Putamen (tissue), 1 donor: ENCODE data around the gene GJB5.
"Not testable (repeated sequence)": the region's sequence is repeated elsewhere in the genome, so short reads cannot be mapped to it uniquely, and the experiment has no call there.

Experiments used
- DNase-seq: peaks from one replicate; pipeline ENCODE4 v3.0.0-alpha.2; 2016; ENCODE audit warnings: low spot score

GJB5 gene

DNA sequence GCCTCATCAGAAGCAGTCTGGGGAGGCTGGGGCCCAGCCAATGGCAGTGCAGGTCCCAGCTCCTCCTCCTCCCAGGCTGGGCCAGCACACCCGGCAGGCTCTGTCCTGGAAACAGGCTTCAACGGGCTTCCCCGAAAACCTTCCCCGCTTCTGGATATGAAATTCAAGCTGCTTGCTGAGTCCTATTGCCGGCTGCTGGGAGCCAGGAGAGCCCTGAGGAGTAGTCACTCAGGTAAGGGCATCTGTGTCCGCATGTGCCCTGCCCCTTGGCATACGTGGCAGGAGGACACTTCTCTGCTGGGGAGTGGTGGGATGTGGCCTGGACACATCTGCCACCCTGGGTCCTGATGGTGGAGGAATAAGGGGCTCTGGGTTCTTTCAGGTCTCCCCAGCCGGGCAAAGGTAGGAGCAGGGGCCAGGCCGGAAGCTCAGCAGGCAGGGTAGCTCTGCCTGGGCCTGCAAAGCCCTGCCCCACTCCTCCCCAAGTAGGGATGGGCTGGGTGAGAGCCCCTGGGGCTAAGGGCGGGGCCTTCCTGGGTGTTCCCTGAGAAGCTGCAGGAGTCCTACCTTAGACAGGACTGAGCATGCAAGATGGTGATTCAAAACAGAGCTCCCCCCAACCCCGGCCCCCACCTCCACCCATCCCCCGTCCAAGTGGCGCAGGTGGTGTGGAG is at the start of gene GJB5:
GJB5 (plus strand) TSS at position 84 of the 674 bp plus-strand sequence. CDS start 2,284 bp downstream, outside the sequence.
- no peak for DNase-seq

DNA sequence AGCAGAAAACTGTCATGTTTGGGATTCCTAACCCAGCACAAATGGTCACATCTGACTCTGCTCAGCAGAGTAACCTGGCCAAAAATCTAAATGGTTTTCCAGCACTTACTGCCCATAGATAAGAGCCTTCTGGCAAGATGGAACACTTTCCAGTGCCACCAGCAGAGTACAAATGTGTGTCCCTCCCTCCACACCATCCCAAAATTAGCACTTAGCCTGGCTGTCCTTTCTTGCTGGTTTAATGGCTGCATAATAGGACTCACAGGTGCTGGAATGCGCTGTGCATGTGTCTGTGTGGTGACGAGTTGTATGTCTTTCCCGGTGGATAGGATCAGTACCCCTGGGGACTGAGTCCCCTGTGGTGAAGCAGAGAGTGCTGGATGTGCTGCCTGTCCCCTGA is 49.8 kb upstream of the GJB5 start:
- DNase-seq = no peak

DNA sequence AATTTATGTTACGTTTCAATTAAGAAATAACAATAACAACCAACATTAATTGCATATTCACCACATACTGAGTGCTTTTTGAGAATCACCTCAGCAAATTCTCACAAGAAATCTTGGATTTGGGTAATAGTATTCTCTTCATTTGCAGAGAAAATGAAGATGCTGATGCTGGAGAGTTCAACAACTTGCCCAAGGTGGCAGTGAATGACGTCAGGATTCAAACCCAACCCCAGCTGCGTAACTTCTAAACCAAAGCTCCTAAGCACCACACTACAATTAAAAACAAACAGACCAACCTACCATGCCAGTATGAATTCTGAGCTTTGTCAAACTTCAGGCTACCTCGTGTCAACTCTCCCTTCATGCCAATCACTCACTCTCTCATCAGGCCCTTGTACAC is 46.7 kb upstream of the GJB5 start:
- DNase-seq = no peak

DNA sequence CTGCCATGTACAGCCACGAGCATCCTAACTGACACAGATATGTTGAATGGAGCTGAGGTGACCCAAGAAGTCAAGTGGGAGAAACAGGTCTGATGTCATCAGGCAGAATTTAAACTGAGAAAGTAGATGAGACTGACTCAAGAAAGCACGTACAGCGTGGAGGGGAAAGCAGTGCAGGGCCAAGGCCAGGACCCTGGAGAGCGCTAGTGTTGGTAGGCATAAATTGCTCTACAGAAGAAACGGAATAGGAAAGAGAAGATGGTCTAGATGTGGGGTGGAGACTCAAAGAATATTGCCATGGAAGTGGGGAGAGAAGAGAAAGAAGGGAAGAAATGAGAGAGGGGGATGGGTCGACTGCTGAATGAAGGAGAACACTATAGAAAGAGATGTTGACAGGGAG is 45.3 kb upstream of the GJB5 start:
- no peak for DNase-seq

DNA sequence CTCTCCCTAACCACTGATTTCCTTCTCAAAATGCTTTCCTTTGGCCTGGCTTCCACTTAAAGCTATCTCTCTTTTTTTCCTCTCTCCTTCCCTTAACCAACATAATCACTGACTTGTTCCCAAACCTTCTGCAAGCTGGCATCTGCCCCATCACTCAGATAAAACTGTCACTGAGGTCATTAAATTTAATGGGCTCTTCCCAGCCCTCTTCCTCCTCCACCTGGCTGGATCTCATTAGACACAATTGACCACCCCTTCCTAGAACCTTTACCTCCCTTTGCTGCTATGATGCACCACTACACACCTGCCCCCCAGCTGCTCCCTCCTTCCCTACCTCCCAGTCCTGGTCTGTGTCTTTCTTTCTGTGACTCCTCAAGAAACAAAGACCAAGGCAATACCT is 44.0 kb upstream of the GJB5 start:
- DNase-seq = no peak

DNA sequence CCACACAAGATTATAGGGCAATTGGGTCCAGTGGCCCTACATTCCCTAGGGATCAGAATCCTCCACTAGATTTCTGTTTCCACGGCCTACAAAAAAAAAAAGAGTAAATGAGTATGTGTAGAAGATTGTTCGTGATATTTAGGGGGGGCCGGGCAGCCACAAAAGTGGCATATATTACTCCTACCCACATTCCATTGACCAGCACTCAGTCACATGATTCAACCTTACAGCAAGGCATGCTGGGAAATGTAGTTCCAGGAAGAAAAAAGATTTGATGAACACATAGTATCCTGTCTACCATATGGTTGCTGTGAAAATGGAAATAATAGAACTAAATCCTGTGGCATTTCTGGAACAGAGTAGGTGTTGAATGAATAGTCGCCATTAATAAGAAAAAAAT is 43.4 kb upstream of the GJB5 start:
- DNase-seq = no peak

DNA sequence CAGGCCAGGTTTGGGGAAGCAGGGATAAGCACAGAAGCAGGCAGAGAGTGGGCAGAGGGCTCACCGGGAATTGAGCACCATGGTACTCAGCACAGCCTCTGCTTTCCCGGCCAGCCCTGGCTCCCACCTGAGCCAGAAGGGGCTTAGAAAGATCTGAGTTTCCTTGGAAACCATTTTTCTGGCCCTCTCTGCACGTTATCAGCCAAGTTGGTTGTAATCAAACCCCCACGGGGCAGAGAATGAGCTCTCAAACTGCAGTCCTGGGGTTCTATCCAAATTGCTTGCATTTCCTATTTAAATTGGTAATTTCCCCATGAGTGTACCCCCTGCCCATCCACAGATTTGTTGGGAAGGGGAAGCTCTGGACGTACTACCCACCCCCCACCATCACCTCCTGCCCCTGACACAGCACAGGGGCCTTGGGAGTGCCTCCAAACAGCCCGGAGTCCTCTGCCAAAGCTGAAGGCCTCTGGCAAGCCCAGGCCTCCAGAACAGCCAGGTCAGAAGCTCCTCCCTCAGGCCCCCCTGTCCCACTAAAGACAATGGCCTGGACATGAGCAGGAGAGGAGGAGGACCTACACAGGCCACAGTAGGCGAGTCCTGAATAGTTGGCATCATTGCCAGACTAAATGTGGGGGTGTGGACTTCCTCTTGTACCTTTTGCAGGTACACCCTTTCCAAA is 42.7 kb upstream of the GJB5 start:
- no peak for DNase-seq

DNA sequence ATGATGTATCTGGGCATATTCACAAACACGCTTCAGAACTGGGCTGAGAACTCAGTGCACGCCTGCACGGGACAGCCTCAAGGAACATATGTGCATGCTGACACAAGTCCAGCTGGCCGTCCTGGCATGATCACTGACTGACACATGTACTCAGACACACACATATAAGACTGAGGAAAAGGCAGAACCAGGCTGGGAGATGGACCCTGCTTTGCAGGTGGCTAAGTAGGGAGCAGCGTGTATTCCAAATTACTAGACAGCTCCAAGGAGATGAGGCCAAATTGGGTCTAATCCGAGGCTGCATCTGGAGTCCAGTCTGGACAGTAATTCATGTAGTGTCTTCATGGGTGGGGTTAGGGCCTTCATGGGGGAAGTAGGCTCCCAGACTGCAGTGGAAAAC is 41.4 kb upstream of the GJB5 start:
- DNase-seq = no peak

DNA sequence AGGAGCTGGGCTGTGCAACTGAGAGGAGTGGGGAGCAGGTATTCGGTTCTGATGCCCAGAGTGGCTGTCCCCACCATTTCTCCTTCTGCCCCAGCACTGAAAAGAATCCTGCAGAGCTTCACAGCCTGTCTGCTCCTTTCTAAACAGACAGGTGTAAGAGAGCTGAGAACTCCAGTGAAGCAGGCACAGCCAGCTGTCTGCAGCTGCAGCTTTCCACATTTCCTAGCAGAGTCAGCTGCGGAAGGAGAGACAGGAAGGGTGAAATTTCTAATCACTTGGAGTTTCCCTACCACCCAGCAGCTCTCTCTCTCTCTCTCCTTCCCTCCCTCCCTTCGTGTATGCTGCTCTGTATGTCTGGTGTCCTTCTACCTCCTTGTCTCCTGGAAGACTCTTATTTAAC is 40.5 kb upstream of the GJB5 start:
- no peak for DNase-seq

DNA sequence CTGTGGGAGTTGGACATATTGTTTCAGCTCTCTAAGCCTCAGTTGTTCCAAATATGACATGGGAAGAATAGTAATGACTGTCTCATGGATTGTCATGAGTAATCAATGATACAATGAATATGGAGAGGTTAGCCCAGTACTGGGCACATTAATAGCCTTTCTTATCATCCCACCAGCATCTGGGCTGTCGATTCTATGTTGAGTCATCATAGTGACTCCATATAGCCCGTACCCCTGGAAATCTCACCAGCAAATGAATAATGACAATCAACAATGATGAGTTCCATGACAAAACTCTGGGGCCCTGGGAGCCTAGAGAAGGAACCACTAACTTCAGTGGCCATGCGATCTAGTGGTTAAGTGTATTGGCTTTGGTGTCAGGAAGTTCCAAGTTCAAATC is 39.7 kb upstream of the GJB5 start:
- no peak for DNase-seq

DNA sequence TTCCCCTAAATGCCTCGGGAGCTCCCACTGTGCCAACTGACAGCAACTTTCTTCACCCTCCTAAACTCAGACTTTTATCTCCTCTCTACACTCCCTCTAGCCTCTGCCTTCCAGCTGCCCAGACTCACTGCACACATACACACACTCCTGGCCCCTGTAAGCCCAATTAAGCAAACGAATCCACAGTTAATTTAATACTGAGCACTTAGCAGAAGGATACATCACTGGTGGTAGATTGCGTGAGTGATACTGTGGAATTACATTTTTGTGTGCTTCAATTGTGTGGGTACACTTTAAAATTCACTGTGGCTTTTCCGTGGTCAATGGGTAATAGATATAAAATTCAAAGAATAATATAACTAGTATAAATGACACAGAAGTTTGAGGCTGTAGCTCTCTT is 33.6 kb upstream of the GJB5 start:
- DNase-seq = no peak

DNA sequence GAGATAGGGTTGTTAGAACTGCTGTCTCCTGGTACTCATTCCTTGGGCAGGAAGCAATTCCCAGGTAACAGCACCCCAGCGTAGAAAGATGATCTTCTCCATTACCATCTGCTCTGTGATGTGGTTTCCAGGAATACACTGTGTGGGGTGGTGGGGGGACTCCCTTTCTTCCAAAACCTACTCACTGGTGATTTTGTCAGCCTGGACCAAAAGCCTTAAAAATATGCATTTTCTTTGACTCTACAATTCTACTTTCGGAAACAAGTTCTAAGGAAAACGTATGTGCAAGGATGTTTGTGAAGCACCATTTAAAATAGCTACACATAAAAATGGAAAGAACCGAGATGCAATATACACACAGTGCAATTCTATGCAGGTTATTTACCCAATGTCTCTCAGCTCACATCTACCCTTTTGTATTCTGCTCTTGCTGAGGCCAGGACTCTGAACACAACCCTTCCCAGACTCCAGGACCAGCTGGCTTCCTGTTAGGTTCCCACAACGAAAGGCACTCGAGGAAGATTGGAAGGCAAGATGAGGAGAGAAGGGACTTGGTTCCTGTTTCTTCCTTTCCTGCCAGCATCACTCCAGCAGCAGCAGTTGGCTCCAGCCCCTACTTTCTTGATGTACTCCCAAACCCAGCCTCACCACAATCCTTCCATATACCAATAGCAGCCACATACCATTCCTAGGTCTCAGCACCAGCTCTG is 33.0 kb upstream of the GJB5 start:
- no peak for DNase-seq

DNA sequence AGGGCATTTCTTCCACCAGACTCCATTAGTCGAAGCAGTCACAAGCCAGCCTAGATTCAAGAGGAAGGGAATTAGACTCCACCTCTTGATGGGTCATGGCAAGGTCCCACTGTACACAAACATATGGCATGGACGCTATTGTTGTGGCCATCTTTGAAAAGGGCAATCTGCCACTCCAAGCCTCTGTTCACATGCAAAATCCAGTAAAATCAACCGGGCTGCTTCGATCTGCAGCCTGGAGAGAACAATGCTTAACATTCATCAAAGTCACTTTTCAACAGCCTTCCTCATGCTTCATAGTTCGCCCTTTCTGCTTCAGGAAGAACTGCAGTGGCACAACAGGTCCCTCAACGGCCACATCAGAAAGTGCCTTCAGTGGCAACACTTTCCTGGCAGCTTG is 28.0 kb upstream of the GJB5 start:
- DNase-seq = no peak

DNA sequence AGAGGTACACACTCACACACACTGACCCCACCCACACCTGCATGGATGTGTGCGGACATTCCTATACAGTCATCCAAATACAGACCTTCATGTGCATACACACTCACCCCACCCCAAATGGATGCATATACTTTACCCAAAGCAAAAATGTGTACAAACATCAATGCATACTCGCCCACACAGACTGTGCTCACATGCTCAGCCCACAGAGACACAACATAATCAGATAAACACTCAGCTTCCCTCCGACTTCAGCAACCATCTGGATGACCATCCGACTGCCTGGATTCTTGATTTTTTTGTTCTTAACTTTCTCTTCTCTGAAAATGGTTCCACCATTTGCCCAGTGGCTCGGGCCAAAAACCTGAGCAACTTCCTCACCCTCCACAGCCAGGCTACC is 24.4 kb upstream of the GJB5 start:
- DNase-seq = no peak

DNA sequence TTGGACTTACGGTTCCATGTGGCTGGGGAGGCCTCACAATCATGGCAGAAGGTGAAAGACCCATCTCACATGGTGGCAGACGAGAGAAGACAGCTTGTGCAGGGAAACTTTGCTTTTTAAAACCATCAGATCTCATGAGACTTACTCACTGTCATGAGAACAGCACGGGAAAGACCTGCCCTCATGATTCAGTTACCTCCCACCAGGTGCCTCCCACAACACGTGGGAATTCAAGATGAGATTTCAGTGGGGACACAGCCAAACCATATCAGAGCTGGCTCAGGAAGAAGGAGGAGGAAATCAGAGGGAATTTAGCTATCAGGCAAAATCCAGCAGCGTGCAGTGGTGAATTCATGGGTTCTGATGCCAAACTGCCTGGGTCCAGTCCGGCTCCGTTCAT is 22.0 kb upstream of the GJB5 start:
- peak; percentile 34 for DNase-seq

DNA sequence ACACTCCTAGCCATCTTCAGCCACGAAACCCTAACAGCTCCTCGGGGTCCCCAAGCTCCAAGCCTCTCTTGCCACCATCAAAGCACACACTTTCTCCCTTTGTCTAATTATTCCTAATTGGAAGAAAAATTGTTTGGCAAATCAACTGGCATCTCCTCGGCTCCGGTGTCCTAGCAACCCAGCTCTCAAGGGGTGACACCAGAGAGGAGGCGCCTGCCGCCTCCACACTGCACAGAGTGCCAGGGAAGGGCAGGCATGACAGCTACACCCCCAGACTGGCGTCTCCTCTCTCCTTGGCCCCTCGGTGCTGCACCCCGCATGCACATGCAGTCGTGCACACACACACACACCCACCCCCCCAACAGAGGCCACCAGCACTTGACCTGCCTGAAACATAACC is 18.2 kb upstream of the GJB5 start:
- DNase-seq = peak; percentile 63

DNA sequence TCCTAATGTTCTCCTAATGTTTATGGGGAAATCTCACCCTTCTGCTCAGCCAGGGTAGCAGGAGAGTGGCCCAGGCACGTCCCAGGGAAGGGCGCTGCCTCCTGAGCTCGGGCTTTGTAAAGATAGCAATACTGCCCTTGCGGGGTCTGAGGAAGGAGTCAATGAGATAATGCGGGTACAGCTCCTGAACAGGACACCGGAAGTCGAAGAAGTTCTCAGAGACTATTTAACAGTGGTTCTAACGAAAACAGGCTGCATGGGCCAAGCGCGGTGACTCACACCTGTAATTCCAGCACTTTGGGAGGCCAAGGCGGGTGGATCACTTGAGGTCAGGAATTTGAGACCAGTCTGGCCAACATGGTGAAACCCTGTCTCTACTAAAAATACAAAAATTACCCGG is 17.6 kb upstream of the GJB5 start:
- DNase-seq = not testable (repeated sequence)

DNA sequence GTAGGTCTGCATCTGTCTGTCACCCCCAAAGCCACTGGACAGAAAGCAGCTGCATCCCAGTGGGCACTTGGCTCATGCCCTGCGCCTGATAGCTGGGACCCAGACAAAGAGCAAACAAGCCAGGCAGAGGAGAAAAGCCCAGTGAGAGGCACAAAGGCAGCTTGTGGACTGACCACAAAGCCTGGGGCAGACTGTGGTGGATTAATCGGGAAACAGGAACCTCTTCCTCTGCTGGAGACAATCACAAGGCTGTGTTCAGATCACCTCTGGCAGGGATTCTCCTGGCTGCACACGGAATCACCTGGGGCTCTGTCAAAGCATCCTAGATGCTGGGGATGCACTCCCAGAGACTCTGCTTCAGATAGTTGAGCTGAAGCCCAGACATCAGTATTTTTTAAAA is 15.2 kb upstream of the GJB5 start:
- no peak for DNase-seq

DNA sequence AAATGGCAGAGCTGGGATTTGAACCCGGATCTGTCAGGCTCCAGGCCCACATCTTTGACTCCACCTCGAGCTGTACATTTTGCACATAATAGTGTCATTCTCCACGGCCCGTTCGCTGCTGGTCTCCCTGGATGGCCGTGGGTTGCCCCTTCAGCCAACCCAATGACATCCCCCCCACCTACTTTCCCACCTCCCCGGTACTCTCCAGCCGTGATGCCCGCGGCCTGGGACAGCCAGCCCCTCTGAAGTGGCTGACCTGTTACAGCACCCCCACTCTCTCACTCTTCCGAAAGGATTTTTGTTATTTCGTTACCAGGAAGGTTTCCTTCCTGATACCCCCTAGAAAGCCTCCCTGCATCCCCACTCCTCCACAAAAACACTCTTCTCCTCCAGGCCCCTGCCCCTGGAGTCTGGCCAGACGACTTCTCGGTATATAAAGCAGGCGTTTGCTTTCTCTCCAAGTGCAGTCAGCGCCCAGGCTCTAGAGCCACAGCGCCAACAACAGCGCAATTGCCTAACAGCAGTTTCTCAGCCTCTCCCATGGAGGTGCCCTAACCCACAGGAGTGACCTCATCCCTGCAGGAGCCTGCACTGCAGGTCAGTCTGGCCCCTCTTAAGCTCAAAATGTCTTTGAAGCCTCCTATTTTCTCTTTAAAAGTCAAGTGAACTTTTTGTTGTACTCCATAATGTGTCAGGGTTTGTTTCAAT is 14.5 kb upstream of the GJB5 start:
- DNase-seq = no peak

DNA sequence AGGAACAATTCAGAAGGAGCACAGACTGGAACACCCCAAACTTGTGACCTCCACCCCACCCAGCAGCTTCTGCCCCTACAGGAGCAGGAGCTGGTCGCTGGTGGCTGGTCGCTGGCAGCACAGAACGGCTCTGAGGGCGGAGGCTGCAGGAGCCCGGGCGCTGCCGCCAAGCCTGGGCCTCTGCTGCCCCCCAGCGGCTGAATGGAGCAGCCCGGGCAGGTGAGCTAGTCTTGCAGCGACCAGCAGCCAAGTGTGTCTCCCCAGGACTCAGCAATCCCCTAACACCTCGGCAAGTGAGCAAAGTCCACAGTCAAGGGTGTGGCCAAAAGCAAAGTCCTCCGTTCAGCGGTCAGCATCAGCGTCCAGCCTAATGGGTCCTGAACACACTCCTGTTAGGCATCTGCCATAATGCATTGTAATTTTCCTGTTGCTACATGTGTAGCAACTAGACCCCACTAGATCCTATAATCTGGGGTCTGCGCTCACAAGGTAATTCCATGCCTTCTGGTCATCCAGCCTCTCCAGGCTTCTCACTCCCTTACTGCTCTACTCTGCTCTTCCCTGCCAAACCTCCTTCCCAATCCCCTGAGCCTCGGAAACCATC is 12.1 kb upstream of the GJB5 start:
- DNase-seq = peak; percentile 67

DNA sequence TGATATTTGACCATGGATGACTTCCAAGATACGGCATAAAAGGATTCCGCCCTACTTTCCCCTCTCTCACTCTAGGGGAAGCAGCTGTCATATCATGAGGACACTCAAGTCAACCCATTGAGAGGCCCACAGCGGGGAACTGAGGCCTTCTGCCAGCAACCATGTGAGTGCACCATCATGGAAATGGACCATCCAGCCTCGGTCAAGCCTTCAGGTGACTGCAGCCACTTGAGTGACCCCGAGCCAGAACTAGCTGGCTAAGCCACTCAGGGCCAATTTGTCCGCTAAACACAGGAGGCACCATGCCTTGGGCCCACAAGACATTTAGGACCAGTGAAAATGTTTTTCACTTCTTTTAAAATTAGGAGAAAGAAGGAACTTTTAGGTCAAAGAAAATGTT is 11.1 kb upstream of the GJB5 start:
- no peak for DNase-seq

DNA sequence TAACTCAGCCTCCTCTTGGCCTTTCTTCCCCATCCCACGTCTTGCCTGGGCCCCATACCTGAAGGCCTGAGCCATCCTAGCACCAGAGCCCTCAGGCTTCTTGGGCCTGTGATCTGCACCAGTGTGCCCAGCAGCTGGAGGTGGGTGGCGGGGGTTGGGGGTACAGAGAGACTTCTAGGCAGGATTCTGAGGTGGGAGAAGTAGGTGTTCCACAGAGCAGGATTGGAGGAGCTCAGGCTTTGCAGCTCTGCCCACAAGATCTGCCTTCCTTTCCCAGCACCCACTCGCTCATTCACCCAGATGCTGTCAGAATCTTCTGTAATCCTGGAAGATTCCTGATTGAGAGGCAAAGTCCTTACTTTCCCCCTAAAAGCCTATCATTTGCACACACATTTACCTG is 10.0 kb upstream of the GJB5 start:
- DNase-seq = peak; percentile 84
